NCI-H446 treated with DMSO at 0.1 percent for 48 hours (cell line): ENCODE measurements around the gene UCP1.
A peak's percentile ranks its signal among the peaks of the same experiment; 100 is the strongest.
"Not testable (repeated sequence)": the region's sequence is repeated elsewhere in the genome, so short reads cannot be mapped to it uniquely, and the experiment has no call there.

Experiments
- DNase-seq: peaks from one replicate; lab custom pipeline; 2025; lab: John Stamatoyannopoulos, UW

The UCP1 gene

GRCh38 chr4:140533951-140534480, 34.7 kb downstream of the UCP1 start:
- DNase-seq = no peak

GRCh38 chr4:140529434-140529833, 39.3 kb downstream of the UCP1 start:
- no peak for DNase-seq

- peak; percentile 95 for DNase-seq
Measured at GRCh38 chr4:140523857-140524742, 44.7 kb downstream of the UCP1 start, which contains the start of gene ELMOD2. Gene ELMOD2 (plus strand): TSS chr4:140524168. CDS start chr4:140525429, 1,261 bp downstream.

GRCh38 chr4:140523370-140523856, 45.3 kb downstream of the UCP1 start:
- no peak for DNase-seq

- no peak for DNase-seq
Measured at GRCh38 chr4:140515423-140515822, 53.3 kb downstream of the UCP1 start.

GRCh38 chr4:140513765-140514164, 55.0 kb downstream of the UCP1 start:
- not testable (repeated sequence) for DNase-seq
